Esophagus muscularis mucosa (tissue), 4 donors: ENCODE measurements around the gene CELF4.

Experiments used
- EP300 ChIP-seq: sonication (generic); formaldehyde crosslinking; IDR thresholded peaks from one replicate; pipeline ENCODE4 v1.6.1; 2017; ENCODE audit warnings: antibody characterized with exemption
- POLR2A ChIP-seq: fragments of 450-650 bp; IDR thresholded peaks from one replicate; pipeline ENCODE4 v1.6.1; 2017; ENCODE audit warnings: antibody characterized with exemption, moderate library complexity, mild to moderate bottlenecking, low read depth
- POLR2AphosphoS5 ChIP-seq, 2 donors: sonication (generic); formaldehyde crosslinking; IDR thresholded peaks; one replicate each; pipeline ENCODE4 v1.6.1; 2017; ENCODE audit warnings: antibody characterized with exemption in 2 of 2
- TF ChIP-seq, protein P1 (sequence below), 3 experiments: fragments of 200-600 bp in 2 of 3; fragments of 450-650 bp in 1 of 3; sonication (generic) in 2 of 3; IDR thresholded peaks; one replicate each; pipeline ENCODE4 v1.5.1; 2017 to 2019; ENCODE audit warnings: antibody characterized with exemption in 3 of 3, mild to moderate bottlenecking in 2 of 3, moderate library complexity in 1 of 3

DNA sequence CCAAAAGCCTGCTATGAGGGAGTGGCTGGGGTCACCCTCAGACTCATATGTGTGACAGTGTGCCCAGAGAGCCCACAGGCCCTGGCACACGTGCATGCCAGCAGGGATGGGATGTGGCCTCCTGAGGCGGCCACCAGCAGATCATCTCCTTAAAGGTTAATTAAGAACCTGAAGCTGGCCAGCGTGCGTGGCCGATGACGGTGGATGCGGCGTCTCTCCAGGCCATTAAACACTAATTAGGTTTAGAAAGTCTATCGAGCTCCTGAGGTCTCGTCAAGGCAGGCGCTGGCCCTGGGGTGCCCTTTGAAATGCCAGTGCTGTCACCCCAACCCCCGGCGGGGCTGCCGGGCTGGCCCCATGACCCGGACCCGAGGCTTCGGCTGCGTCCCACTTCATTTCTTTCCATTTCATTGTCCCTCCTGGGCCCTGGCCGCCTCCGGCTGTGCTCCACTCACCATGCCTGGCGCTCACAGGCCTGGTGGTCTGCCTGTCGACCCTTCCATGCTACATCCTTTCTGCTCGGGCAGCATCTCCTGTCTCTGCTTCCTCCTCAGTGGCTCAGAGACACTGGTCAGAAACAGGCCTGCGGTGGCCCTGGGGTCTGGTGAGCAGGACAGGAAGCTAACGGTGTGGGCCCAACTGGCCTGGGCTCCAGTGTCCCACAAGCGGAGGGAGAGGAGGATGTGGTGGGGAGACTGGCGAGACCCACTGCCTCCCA is 228.9 kb downstream of the CELF4 start:
- TF ChIP-seq, protein P1, sequence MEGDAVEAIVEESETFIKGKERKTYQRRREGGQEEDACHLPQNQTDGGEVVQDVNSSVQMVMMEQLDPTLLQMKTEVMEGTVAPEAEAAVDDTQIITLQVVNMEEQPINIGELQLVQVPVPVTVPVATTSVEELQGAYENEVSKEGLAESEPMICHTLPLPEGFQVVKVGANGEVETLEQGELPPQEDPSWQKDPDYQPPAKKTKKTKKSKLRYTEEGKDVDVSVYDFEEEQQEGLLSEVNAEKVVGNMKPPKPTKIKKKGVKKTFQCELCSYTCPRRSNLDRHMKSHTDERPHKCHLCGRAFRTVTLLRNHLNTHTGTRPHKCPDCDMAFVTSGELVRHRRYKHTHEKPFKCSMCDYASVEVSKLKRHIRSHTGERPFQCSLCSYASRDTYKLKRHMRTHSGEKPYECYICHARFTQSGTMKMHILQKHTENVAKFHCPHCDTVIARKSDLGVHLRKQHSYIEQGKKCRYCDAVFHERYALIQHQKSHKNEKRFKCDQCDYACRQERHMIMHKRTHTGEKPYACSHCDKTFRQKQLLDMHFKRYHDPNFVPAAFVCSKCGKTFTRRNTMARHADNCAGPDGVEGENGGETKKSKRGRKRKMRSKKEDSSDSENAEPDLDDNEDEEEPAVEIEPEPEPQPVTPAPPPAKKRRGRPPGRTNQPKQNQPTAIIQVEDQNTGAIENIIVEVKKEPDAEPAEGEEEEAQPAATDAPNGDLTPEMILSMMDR (IDR thresholded peaks at IDR 0.05) = no peak
- TF ChIP-seq POLR2AphosphoS5 (IDR thresholded peaks at IDR 0.05) (no peak), EP300 (no peak), POLR2A (no peak)
